Measurements from ENCODE around the gene SGCD. TPM values are rescaled to one million over a fixed set of nuclear protein-coding genes. Genes with fewer than 3 reads are reported as not detected.

SGCD gene
- total RNA-seq, 4 donors from 2014 or later = 3.4 to 86.5 (median 8.1) TPM

GRCh38 chr5:156684216-156684615, 357.3 kb downstream of the SGCD start:
- Histone ChIP-seq H3K4me1 (no peaks in the 10 kb centered on the region), H3K9me3 (no peaks in the 10 kb centered on the region), H3K27me3 (no peaks in the 10 kb centered on the region), H3K27ac (no peak overlapping the region), H3K36me3 (no peaks in the 10 kb centered on the region), H3K4me3 (no peak overlapping the region)
- no peak for TF ChIP-seq POLR2A (IDR thresholded peaks at IDR 0.05)
- no peak for TF ChIP-seq CTCF (IDR thresholded peaks at IDR 0.05)
- no peak for DNase-seq
- intact Hi-C loops (cut with DNase I; ENCODE audit: low total_unique reads) = no loop called here

GRCh38 chr5:156685481-156685880, 358.5 kb downstream of the SGCD start:
- Histone ChIP-seq H3K27me3 (no peaks in the 10 kb centered on the region), H3K4me3 (no peak overlapping the region), H3K9me3 (no peaks in the 10 kb centered on the region), H3K4me1 (no peaks in the 10 kb centered on the region), H3K36me3 (no peaks in the 10 kb centered on the region), H3K27ac (no peak overlapping the region)
- TF ChIP-seq POLR2A (IDR thresholded peaks at IDR 0.05) (no peak), CTCF (IDR thresholded peaks at IDR 0.05) (no peak)
- intact Hi-C loops (cut with DNase I; ENCODE audit: low total_unique reads) = no loop called here
- no peak for DNase-seq

GRCh38 chr5:156686380-156686779, 359.4 kb downstream of the SGCD start:
- Histone ChIP-seq H3K4me3 (no peak overlapping the region), H3K36me3 (no peaks in the 10 kb centered on the region), H3K4me1 (no peaks in the 10 kb centered on the region), H3K27ac (no peak overlapping the region), H3K9me3 (no peaks in the 10 kb centered on the region), H3K27me3 (no peaks in the 10 kb centered on the region)
- DNase-seq = no peak
- intact Hi-C loops (cut with DNase I; ENCODE audit: low total_unique reads) = no loop called here
- TF ChIP-seq POLR2A (IDR thresholded peaks at IDR 0.05) (no peak), CTCF (IDR thresholded peaks at IDR 0.05) (no peak)

- no peaks in the 10 kb centered on the region for H3K27me3 ChIP-seq
- H3K4me3 ChIP-seq = no peak overlapping the region
- no peak for TF ChIP-seq CTCF (IDR thresholded peaks at IDR 0.05)
- TF ChIP-seq POLR2A (IDR thresholded peaks at IDR 0.05) = no peak
- no peak overlapping the region for H3K27ac ChIP-seq
- intact Hi-C loops (cut with DNase I; ENCODE audit: low total_unique reads) = no loop called here
- no peaks in the 10 kb centered on the region for H3K36me3 ChIP-seq
- H3K4me1 ChIP-seq = no peaks in the 10 kb centered on the region
- H3K9me3 ChIP-seq = no peaks in the 10 kb centered on the region
- DNase-seq = no peak
Observed at GRCh38 chr5:156686796-156687195, 359.8 kb downstream of the SGCD start.

- no peaks in the 10 kb centered on the region for H3K27me3 ChIP-seq
- TF ChIP-seq CTCF (IDR thresholded peaks at IDR 0.05) = no peak
- no peak for TF ChIP-seq POLR2A (IDR thresholded peaks at IDR 0.05)
- no peak overlapping the region for H3K4me3 ChIP-seq
- no peaks in the 10 kb centered on the region for H3K9me3 ChIP-seq
- H3K27ac ChIP-seq = no peak overlapping the region
- no peaks in the 10 kb centered on the region for H3K36me3 ChIP-seq
- no peaks in the 10 kb centered on the region for H3K4me1 ChIP-seq
- intact Hi-C loops (cut with DNase I; ENCODE audit: low total_unique reads) = no loop called here
- DNase-seq = no peak
Observed at GRCh38 chr5:156687514-156687913, 360.6 kb downstream of the SGCD start.

Data from uterus (tissue), 4 donors.